NCI-H2196 (cell line): ENCODE measurements around the gene PPP1R2.
"Not testable (repeated sequence)": the region's sequence is repeated elsewhere in the genome, so short reads cannot be mapped to it uniquely, and the experiment has no call there.

Experiments
- DNase-seq: peaks from one replicate; lab custom pipeline; 2025; ENCODE audit not compliant: unreplicated experiment; lab: John Stamatoyannopoulos, UW

Gene PPP1R2

DNA sequence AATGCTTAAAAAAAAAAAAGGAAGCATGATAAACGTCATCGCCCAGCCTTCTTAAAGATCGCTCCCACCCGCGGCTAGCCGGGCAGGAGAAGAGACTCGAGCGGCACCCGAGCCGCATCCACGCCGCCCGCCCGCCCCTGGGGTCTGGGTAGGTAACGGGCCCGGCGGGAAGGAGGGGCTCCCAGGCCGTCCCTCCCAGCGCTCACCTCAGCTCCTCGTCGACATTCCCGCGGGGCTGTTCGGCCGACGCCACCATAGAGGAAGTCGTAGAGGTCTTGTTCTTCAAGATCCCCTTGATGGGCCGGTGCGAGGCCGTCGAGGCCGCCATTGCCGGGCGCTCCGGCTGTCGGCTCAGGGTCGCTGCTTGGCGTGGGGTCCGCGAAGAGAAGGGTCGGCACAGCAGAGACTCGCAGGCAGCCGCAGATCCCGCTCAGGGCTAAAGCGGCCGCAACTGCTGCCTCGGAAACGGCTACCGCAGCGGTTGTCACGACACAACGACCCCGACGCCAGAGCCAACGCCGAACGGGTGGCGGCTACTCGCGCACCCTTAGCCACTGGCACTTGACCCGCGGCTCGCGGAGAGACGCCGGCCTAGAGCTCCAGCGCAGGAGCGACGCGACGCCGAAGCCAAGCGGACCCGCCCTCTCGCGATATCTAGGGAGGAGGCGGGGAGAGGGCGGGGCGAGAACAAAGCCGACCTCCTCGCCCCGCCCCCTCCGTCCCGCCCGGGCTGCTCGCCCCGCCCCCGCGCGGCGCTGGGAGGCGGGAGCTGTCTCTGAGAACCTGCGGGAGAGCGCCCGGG is at the start of gene PPP1R2:
Gene PPP1R2 (minus strand): TSS at position 628 of the 802 bp plus-strand sequence. CDS start 300 bp downstream, at position 328.
- DNase-seq, result peak; percentile 99

DNA sequence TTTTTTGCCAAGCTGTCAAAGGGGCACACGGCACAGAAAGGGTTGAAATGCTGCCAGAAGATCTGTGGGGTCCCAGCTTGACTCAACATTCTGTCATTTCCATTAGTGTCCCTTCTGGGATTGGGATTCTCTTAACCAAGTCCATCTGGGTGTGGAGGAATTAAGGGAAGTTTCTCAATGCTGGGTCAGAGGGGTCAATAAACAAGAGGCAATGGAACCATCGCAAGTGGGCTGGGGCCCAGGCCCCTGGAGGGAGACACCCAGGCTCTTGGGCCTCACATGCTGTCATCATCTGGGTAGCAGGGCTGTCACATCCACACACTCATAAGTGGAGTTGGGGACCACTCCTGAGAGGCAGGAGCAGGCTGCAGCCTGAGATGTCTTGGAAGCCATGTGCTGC is 48.7 kb upstream of the PPP1R2 start:
- no peak for DNase-seq

DNA sequence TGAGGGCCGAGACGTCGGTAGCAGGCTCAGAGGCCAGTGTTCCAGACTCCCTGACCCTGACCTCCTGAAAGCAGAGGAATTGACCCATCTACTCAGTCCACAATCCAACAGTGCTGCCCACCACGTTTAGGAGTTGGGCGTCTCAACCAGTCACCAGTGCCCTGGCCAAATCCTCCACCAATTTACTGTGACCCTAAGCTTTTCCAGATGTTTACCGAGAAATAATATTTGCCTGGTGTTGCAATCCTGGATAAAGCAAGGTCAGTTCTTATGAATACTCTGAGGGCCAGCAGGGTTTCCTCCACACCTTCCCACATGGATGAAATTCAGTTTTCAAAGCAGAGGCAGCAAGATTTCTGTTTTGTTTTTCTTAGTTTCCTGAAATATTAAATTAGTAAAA is 48.1 kb upstream of the PPP1R2 start:
- DNase-seq, result no peak

DNA sequence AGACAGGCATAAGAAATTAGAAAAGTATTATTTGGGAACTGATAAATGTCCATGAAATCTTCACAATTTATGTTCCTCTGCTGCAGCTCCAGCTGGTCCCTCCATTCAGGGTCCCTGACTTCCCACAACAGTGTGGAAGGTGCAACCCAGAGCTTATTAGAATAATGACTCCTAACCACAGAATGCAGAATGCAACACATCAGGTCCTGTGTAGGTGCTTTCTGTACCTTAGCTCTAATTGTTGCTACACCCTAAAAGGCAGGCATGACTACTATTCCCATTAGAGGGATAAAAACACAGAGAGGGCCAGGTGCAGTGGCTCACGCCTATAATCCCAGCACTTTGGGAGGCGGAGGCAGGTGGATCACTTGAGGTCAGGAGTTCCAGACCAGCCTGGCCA is 47.3 kb upstream of the PPP1R2 start:
- DNase-seq, result not testable (repeated sequence)

DNA sequence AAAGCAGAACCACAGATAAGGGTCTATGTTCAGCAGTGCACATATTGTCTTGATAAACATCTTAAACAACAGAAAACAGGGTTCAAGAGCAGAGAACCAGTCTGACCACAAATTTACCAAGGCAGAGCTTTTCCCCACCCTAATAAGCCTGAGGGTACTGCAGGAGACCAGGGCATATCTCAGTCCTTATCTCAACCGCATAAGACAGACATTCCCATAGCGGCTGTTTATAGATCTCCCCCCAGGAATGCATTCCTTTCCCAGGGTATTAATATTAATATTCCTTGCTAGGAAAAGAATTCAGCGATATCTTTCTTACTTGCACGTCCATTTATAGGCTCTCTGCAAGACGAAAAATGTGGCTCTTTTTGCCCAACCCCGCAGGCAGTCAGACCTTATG is 46.7 kb upstream of the PPP1R2 start:
- DNase-seq, result not testable (repeated sequence)

DNA sequence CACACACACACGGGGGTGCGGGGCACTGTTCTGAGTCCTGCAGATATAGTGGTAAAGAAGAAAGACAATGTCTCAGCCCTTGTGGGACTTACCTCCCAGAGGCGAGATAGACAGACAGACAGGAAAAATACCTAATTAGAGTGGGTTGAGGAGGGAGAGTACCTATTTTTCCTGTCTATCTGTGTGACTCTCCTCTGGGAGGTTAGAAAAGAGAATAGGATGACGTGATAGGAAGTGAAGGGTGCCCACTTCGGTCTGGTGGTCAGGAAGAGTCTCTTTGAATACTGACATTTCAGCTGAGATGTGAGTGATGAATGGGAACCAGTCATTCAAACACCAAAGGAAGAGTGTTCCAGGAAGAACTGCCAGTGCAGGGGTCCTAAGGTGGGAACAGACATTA is 44.7 kb upstream of the PPP1R2 start:
- DNase-seq, result no peak

DNA sequence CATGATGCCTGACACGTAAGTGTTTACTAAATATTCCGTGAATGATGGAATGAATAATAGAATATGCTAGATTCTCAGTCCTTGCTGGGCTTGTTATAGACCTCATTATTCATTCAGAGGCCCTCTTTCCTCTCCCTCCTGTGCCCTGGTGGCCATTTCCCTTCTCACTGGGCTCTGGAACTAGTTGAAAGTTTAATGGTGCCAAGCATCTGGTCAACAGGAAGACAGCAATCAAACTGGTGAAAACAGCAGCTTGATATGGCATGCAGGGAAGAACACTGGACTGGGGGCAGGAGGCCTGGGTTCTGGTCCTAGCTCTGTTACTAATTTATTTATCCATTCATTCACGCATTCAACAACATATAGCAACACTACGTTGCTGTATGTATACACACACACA is 44.3 kb upstream of the PPP1R2 start:
- DNase-seq, result no peak

DNA sequence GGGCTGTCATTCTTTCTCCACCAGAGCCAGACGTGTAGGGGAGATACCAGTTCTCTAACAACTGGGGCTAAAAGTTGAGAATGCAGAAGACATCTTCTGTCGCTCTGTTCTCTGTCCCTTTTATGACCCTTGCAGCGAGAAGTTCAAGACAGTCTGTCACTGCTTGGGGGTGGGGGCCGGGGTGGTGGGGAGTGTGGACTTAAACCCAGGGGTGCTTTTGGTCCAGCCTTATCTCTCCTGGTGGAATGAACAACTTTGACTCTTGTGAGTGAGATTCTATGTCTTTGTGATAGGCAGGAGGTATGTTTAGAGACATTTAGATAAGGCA is 41.4 kb upstream of the PPP1R2 start:
- no peak for DNase-seq

DNA sequence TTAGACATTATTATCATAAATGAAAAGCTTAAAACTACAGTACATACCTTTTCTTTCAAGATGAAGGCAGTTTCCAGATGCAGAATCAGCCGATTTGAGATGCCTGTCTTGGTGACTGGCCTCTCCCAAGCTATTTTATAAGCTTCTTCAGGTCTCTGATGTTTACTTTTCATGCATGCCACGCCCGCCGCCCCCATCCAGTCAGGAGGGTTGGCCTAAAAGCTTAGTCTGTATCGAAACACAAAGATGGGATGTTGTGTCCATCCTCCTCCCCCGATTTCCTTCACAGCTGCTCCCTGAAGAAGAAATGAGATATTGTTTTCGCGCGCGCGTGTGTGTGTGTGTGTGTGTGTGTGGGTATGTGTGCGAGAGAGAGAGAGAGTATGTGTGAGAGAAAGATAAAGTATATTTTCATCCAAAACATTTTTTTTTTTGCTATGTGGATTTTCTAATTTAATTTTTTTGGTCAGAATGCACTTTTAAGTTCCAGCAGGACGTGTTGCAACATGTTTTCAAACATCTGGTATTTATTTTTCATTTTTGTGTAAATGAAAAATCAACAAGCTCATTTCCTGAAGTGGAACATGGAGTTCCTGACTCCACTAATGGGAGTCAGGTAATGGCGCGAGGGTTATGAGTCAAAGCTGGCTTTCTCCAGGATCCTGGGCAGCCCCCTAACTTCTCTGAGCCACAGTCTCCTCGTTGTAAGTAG is 40.9 kb upstream of the PPP1R2 start, which contains the start of gene APOD:
Gene APOD (minus strand): TSS at position 110 of the 712 bp plus-strand sequence. CDS start 4,479 bp downstream, outside the sequence.
- peak; percentile 47 for DNase-seq

DNA sequence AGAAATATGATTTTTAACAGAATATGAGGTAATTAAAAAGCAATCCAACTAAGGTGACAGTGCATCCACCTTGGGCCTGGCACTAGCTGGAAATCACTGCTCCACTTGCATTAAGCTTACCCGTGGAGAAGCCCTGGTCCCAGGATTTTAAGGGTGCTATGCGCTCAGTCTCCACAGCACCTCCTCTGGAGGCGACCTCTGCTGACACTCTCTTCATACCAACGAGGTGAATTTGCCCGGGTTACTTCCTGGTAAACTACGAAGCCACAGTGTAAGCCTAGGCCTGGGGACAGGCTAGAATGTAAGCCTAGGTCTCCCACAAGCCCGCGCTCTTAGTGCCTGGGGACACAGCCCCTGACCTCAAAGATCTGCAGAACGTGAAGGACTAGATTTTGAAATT is 39.8 kb upstream of the PPP1R2 start:
- DNase-seq, result no peak

DNA sequence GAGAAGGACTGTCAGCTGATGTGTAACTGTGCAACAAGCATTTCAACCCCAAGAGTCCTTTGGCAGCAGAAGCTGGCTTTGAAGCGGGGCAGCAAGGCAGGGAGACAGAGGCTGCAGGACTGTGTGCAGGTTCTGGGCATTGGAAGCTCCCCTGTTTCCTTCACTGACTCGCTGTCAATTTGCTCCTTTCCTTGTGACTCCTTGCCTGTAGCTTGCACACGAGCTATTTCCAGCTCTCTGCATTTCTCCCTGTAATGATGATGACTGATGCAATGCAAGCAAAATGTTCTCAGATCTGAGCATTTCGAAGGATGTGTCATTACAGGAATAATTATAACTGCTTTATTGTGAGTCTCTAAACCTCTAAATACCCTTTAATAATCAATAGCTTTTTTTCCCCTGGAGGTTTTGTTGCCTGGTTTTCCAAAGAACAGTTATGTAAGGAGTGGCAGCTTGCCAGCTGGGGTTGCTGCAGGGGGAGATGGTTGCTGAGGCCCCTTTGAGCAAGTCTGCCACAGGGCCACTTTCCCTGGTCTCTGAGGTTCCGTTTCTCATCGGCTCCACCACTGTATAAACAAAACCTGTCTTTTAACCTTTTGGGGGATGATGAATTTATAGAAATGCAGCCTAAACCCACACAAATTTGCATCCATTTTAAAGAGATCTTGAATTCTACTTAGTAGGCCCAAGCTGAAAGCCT is 37.8 kb upstream of the PPP1R2 start:
- DNase-seq, result no peak

DNA sequence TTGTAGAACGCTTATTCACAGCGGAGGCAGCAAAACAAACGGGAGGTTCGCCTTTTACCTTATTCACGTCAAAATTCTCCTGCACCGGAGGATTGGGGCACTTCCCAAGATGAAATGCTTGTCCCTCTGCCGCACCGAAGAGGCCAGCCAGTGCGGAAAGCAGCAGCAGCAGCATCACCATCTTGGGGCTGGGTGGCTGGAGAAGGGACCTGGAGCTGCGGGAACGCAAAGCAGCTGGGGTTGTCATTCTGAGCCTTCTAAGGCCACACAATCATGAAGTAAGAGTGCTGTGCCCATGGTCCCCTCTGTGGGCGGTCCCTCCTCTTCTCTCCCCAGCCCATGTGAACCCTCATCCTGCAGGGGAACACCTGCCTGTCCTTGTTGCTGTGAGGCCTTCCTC is 36.2 kb upstream of the PPP1R2 start:
- DNase-seq, result no peak

DNA sequence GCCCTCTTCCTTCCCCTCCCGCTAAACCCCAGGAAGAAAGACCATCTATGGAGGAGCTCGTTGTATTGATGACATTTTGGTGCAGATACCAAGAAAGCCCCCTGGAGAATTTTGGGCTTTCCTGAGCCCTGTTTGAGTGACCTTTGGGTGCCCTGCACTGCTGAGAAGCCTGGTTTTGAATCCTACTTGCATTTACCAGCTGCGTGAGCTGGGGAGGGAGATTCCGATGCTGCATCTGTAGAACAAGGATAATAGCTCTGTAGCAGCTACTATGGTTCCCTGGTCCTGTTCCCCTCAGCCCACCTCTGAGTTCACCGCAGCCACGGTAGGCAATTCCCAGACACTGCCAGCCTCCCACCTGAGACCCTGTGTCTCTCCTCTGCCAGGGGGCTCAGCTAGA is 35.4 kb upstream of the PPP1R2 start:
- no peak for DNase-seq

DNA sequence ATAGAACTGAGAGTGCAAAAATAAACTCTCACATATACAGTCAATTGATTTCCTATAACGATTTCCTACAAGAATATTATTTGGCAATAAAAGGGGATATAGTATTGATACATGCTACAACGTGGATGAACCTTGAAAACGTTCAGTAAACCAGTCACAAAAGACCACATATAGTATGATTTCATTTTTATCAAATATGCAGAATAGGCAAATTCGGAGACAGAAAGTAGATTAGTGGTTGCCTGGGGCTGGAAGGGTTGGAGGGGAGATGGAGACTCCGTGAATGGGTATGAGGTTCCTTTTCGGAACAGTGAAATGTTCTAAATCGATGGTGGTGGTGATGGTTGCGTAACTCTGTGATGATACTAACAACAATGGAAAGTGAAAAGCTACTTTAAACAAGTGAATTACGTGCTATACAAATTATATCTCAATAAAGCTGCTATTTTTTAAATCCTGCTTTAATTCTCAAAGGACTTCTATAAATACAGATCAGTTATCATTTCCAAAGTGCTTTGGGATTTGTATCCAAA is 34.6 kb upstream of the PPP1R2 start:
- DNase-seq, result no peak

DNA sequence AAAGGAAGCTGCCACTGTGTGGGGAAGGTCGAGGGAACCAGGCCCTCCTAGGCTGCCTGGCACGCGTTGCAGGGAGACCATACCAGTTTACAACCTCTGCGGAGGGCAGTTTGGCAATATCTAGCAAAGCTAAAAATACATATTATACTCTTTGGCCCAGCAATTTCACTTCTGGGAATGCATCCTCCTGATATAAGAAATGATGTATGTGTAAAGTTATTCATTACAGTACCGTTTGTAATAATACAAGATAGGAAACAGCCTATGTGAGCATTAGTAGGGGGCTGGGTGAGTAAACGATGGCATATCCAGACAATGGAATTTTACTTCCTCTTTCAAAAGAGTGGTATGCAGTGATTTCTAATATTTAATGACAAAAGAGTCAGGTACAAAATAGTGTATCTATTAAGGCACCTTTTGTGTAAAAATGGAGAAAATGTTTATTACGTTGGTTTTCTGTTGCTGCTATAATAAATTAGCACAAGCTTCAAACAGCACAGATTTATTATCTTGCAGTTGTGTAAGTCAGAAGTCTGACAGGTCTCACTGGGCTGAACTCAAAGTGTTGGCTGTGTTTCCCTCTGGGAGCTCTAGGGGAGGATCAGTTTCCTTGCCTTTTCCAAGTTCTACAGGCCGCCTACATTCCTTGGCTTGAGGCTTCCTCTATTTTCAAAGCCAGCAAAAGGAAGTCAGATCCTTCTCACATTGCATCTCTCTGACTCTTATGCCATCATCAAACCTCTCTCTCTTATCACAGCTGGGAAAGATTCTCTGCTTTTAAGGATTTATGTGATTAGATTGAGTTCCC is 31.6 kb upstream of the PPP1R2 start:
- DNase-seq, result no peak

DNA sequence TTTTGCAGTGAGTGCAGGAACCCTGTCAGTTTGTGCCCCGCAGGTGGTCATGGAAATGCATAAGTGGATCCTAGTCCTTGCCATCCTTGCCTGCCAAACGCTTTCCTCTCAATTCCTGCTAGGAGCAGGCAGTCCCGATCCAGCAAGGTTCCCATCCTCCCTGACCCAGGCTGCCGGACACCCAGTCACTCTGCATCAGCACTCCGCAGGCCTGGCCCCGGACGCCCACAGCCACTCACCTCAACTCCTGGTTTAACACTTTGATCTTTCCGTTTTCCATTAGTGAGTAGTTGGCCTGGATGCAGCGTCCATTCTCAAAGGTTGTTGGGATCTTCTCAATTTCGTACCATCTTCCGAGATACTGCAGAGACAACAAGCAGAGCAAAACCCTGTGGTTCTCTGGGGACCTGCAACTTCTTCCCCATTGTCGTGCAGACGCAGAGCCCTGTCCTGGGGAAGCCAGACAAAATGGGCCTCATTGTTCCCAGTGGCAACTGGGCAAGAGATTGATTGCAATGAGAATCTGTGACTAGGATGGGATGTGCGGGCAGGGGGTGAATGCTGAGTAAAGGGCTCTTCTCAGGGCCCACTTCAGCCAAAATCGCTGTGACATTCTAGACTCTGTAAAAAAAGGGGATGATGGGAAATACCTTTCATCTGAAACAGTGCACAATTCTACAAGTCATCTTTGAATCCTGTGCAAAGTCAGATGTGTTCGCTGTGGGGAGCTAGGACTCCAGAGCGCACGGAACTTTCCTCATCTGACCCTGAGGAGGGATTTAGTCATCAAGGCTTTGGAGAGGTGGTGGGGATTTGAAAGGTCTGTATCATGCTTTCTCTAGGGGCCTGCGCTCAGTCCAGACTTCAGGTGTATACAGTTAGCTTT is 30.7 kb upstream of the PPP1R2 start:
- no peak for DNase-seq

DNA sequence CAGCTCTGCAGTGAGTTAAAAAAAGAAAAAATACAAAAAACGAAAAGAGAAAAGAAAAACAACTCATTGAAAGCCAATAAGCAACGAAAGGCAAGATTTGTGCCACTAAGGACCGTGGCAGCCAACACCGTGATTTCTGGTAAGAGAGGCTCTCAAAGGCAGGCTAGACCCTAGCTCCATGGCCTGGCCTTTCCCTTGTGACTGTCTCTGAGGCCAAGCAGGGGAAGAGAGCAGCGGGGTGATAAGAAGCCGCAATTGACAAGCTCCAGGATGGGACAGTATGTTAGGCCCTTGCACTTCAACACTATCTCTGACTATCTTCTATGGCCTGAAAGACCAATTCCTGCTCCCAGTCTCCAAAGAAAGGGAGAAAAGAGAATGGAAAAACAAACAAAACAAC is 28.2 kb upstream of the PPP1R2 start:
- DNase-seq, result no peak

DNA sequence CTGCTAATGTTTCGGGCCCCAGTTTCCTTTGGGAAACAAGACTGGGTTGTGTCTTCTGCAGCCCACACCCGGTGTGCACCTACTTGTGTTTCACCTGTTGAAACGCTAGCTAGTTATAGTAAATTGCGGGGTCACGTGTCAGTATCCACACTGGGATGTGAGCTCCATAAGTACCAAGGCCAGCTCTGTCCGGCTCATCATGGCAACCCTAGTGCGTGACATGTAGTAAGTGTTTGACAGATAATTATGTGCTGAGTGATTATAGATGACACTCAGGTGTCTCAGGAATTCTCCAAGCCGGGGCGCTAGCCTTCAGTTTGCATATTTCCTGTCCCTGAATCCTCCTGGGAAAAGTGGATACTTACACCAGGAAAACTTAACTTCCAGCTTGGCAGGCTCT is 27.8 kb upstream of the PPP1R2 start:
- no peak for DNase-seq

DNA sequence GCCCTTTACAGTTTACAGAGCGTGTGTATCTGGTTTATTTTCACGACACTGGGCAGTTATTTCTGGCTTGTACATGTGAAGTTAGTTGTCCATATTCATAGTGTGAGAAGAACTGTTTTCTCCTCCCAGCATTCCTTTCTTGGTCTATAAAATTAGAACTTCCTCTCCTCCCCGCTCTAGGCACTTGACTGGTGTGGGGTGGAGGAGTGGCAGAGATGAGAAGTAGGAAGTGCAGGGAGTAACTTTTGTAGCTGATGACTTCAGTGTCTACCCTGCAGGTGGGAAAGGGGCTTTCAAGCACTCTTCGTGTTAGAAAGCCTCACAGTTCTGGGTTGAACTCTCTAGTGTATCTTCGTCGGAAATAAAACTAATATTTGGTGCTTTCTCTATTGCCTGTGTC is 27.2 kb upstream of the PPP1R2 start:
- DNase-seq, result no peak

DNA sequence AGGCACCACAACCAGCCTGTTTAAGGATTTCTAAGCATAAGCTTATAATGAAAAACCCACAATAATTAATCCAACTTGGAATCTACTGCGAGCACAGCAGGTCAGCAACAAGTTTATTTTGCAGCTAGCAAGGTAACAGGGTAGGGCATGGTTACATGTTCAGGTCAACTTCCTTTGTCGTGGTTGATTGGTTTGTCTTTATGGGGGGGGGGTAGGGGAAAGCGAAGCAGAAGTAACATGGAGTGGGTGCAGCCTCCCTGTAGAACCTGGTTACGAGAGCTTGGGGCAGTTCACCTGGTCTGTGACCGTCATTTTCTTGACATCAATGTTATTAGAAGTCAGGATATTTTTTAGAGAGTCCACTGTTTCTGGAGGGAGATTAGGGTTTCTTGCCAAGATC is 25.5 kb upstream of the PPP1R2 start:
- DNase-seq, result no peak
